Endothelial cell of hepatic sinusoid (primary cell): Measurements from ENCODE around the gene TCP10L.
"Not testable (repeated sequence)": the region's sequence is repeated elsewhere in the genome, so short reads cannot be mapped to it uniquely, and the experiment has no call there.

ENCODE experiments used
- in situ Hi-C: cut with HindIII; loops from 2 replicates; pipeline ENCODE4 v1.10.0; 2017; ENCODE audit warnings: low sequenced_read_pairs

TCP10L gene

GRCh38 chr21:32585042-32585710, at the start of gene TCP10L:
TCP10L (minus strand) TSS chr21:32585523; CDS start chr21:32584304, 1,219 bp downstream.
- in situ Hi-C loops = no loop called here

- in situ Hi-C loops = no loop called here
These were observed 41.4 kb upstream of the TCP10L start for GRCh38 chr21:32626621-32627196.

- in situ Hi-C loops = not testable (repeated sequence)
These were observed 32.9 kb upstream of the TCP10L start for GRCh38 chr21:32618218-32618617.

- in situ Hi-C loops = no loop called here
These were observed 28.2 kb upstream of the TCP10L start for GRCh38 chr21:32613436-32614043.

- in situ Hi-C loops = no loop called here
These were observed 27.6 kb upstream of the TCP10L start for GRCh38 chr21:32612999-32613337.

- in situ Hi-C loops = no loop called here
These were observed 27.0 kb upstream of the TCP10L start, which contains the start of gene CFAP298 for GRCh38 chr21:32612075-32612998. CFAP298 (minus strand) TSS chr21:32612377; CDS start chr21:32612243, 134 bp downstream.

GRCh38 chr21:32611471-32611997, 26.2 kb upstream of the TCP10L start:
- in situ Hi-C loops = no loop called here

GRCh38 chr21:32610940-32611339, 25.6 kb upstream of the TCP10L start:
- in situ Hi-C loops = not testable (repeated sequence)

- in situ Hi-C loops = loop anchor here (5.0 kb wide), 2 partner anchors 102 to 202 kb away; no protein-coding TSS in a partner anchor
These were observed 23.5 kb upstream of the TCP10L start for GRCh38 chr21:32608851-32609250.

- in situ Hi-C loops = loop anchor here (5.0 kb wide), 2 partner anchors 98 to 198 kb away; no protein-coding TSS in a partner anchor
These were observed 20.1 kb upstream of the TCP10L start for GRCh38 chr21:32605469-32605868.

- in situ Hi-C loops = no loop called here
These were observed 19.1 kb upstream of the TCP10L start for GRCh38 chr21:32604464-32604863.

GRCh38 chr21:32603131-32603530, 17.8 kb upstream of the TCP10L start:
- in situ Hi-C loops = no loop called here

- in situ Hi-C loops = no loop called here
These were observed 16.8 kb upstream of the TCP10L start for GRCh38 chr21:32602099-32602498.

GRCh38 chr21:32599526-32599925, 14.2 kb upstream of the TCP10L start:
- in situ Hi-C loops = no loop called here

GRCh38 chr21:32599091-32599490, 13.8 kb upstream of the TCP10L start:
- in situ Hi-C loops = no loop called here

GRCh38 chr21:32597205-32597604, 11.9 kb upstream of the TCP10L start:
- in situ Hi-C loops = no loop called here

- in situ Hi-C loops = no loop called here
These were observed 10.1 kb upstream of the TCP10L start for GRCh38 chr21:32595431-32595830.

GRCh38 chr21:32593690-32594089, 8.4 kb upstream of the TCP10L start:
- in situ Hi-C loops = no loop called here

- in situ Hi-C loops = no loop called here
These were observed 7.7 kb upstream of the TCP10L start for GRCh38 chr21:32592929-32593502.

GRCh38 chr21:32590130-32590529, 4.8 kb upstream of the TCP10L start:
- in situ Hi-C loops = no loop called here
